GM18858 (cell line): ENCODE results near the gene ETV4.

Experiments
- ATAC-seq: cut with Tn5 transposase; IDR thresholded peaks from one replicate; pipeline ENCODE4 v1.9.1; 2021; ENCODE audit not compliant: unreplicated experiment

The ETV4 gene

GRCh38 chr17:43573579-43574321, 27.6 kb upstream of the ETV4 start:
- no peak for ATAC-seq

GRCh38 chr17:43572368-43572980, 26.3 kb upstream of the ETV4 start:
- ATAC-seq, result no peak

- no peak for ATAC-seq
Measured at GRCh38 chr17:43570518-43570928, 24.4 kb upstream of the ETV4 start.

- no peak for ATAC-seq
Measured at GRCh38 chr17:43568506-43569082, 22.5 kb upstream of the ETV4 start.

GRCh38 chr17:43563600-43564594, 17.8 kb upstream of the ETV4 start:
- no peak for ATAC-seq

- ATAC-seq, result no peak
Measured at GRCh38 chr17:43562679-43563599, 16.8 kb upstream of the ETV4 start.

GRCh38 chr17:43560461-43561427, 14.6 kb upstream of the ETV4 start:
- ATAC-seq, result no peak

GRCh38 chr17:43559161-43559816, 13.1 kb upstream of the ETV4 start:
- ATAC-seq, result no peak

GRCh38 chr17:43558805-43559160, 12.6 kb upstream of the ETV4 start:
- ATAC-seq, result no peak

- ATAC-seq, result no peak
Measured at GRCh38 chr17:43556292-43556691, 10.2 kb upstream of the ETV4 start.

GRCh38 chr17:43554857-43555256, 8.7 kb upstream of the ETV4 start:
- ATAC-seq, result no peak

GRCh38 chr17:43553573-43553972, 7.4 kb upstream of the ETV4 start:
- ATAC-seq, result no peak

- ATAC-seq, result no peak
Measured at GRCh38 chr17:43552229-43552837, 6.2 kb upstream of the ETV4 start.

GRCh38 chr17:43550754-43551153, 4.6 kb upstream of the ETV4 start:
- ATAC-seq, result no peak

- no peak for ATAC-seq
Measured at GRCh38 chr17:43549496-43549895, 3.4 kb upstream of the ETV4 start.

- no peak for ATAC-seq
Measured at GRCh38 chr17:43548689-43549379, 2.7 kb upstream of the ETV4 start.

GRCh38 chr17:43547659-43548256, 1.6 kb upstream of the ETV4 start:
- no peak for ATAC-seq
